ENCODE results near the gene CRIP1.

Gene CRIP1

DNA sequence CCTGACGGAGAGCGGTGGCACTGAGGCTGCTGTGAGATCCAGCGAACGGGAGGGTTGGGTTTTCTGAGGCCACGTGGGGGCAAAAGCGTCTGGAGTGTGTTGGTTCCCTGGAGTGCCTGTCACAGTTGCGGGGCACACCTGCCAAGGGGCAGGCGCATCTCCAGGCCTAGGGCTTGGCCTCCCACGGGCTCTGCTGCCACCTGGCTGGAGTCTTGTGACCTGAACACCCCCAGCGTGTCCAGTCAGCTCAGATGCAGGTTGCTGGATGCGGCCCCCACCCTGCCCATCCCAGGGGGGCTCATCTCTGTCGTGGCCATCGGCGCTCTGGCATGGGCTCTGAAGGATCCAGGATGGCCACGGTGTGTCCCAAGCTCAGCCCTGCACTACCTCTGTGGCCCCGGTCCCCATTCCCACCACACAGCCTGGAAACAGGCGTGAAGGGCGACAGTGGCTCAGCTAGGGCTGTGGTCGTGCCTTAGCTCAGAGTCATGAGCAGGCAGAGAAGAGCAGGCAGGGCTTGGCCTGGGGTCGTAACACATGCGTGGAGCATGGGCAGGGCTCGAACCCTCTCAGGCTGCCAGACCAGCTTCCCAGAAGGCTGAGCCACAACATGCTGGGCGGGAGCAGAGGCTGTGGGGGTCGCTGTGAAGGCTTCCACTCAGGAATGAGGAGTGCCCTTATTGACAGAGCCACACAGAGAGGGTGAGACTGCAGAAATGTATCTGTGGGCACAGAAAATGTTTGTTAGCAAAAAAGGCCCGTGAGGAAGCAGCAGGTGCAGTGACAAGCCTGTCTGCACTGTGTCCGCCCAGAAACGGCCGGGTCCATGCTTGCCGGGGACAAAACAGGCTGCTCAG, 35.6 kb upstream of the CRIP1 start:
- H3K4me3 ChIP-seq (ENCODE audit: control insufficient read depth, low read depth, low read length), result no peak overlapping the region
- DNase-seq (ENCODE audit: low read depth), result no peak
- TF ChIP-seq, protein P1, sequence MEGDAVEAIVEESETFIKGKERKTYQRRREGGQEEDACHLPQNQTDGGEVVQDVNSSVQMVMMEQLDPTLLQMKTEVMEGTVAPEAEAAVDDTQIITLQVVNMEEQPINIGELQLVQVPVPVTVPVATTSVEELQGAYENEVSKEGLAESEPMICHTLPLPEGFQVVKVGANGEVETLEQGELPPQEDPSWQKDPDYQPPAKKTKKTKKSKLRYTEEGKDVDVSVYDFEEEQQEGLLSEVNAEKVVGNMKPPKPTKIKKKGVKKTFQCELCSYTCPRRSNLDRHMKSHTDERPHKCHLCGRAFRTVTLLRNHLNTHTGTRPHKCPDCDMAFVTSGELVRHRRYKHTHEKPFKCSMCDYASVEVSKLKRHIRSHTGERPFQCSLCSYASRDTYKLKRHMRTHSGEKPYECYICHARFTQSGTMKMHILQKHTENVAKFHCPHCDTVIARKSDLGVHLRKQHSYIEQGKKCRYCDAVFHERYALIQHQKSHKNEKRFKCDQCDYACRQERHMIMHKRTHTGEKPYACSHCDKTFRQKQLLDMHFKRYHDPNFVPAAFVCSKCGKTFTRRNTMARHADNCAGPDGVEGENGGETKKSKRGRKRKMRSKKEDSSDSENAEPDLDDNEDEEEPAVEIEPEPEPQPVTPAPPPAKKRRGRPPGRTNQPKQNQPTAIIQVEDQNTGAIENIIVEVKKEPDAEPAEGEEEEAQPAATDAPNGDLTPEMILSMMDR (IDR thresholded peaks at IDR 0.05; ENCODE audit: control insufficient read depth, insufficient read depth, low read depth, low read length, missing control alignments), result no peak

DNA sequence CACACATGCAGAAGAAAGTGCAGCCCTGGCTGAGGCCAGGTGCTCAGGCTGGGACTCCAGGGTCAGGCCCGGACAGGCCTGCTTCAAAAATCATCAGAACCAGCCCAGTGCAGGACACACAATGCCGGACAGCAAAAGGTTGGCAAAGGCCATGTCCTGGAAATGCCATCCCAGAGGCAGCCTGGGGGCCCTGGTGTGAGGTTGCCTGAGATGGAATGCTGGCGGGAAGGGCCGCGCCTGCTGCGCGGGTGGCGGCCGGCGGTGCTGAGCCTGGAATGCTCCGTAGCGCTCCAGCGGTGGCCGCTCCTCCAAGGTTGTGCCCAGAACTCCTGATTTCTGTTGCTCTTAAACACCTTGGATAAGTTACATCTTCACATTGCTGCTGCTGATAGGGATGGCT, 33.7 kb upstream of the CRIP1 start:
- TF ChIP-seq, protein P1 (IDR thresholded peaks at IDR 0.05; ENCODE audit: control insufficient read depth, insufficient read depth, low read depth, low read length, missing control alignments), result no peak
- DNase-seq (ENCODE audit: low read depth), result no peak
- H3K4me3 ChIP-seq (ENCODE audit: control insufficient read depth, low read depth, low read length), result no peak overlapping the region

DNA sequence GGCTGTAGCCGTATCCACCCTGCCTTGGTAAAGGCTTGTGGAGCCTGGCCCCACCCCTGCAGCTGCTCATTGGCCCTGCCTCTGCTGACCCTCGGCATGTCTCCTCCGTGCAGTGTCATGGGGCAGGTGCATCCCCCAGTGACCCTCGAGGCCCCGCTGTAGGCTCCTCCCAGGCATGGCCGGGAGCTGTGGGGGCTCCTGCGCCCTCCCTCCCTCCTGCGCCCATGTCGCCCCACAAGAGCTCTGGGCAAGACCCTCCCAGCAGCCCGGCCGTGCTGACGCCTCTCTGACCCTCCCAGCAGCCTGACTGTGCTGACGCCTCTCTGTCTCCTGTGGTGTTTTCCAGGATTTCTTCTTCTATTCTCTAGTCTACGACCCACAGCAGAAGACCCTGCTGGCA, 32.8 kb upstream of the CRIP1 start:
- TF ChIP-seq, protein P1 (IDR thresholded peaks at IDR 0.05; ENCODE audit: control insufficient read depth, insufficient read depth, low read depth, low read length, missing control alignments), result no peak
- no peak for DNase-seq (ENCODE audit: low read depth)

DNA sequence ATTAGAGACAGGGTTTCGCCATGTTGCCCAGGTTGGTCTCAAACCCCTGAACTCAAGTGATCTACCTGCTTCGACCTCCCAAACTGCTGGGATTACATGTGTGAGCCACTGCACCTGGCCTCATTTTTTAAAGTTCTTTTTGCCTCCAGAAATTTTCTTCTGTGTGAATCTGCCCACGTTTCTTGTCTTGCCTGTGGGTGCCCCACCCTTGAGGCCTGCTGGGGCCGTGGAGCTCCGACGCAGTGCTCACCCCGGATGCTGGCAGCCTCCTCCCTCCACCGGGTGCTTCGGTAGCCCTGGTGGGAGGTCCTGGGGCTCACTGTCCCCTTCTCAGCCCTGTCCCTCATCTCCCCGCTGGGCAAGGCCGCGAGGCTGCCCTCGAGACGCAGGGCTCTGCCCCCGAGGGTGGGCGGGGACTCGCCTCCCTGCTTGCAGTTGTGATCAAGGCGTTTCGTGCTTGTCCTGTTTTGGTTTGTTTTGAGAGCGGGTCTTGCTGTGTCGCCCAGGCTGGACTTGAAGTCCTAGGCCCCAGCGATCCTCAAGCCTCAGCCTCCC, 31.5 kb upstream of the CRIP1 start:
- no peak overlapping the region for H3K4me3 ChIP-seq (ENCODE audit: control insufficient read depth, low read depth, low read length)
- no peak for DNase-seq (ENCODE audit: low read depth)
- TF ChIP-seq, protein P1 (IDR thresholded peaks at IDR 0.05; ENCODE audit: control insufficient read depth, insufficient read depth, low read depth, low read length, missing control alignments), result no peak

More for the DNA sequence above, 32.8 kb upstream of the CRIP1 start:
- no peak overlapping the region for H3K4me3 ChIP-seq (ENCODE audit: control insufficient read depth, low read depth, low read length)

DNA sequence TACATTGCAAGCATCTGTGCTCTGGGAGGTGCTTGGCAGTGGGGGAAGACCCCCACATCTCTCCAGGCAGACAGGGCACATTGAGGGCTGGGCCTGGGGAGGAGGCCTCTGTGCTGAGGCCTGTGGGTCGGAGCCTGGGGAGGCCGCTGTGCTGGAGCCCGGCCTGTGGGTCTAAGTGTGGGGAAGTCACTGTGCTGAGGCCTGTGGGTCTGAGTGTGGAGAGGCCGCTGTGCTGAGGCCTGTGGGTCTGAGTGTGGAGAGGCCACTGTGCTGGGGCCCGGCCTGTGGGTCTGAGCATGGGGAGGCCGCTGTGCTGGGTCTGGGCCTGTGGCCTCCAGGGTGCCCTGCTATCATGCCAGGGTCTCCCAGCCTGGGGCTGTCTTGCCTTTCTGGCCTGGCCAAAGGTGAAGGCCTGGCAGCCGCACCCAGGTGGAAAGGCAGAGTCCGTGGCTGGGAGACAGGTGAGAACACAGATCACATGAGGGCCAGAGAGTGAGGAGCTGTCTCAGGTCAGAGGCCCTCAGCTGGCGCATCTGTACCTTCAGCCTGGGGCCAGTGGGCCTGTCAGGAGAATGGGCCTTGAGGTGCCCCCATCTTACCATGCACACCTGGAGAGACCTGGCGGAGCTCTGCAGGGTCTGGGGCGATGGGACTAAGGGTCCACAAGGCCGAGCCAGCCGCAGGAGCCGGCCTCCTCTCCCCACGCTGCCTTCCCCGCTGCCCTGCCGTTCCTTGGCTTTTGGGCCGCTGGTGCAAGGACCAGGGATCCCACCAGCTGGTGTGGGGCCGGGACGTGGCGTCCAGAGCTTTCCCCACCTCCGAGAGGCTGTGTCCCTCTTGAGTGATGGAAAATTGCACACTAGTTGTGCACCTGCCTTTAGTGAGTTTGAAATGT, 30.7 kb upstream of the CRIP1 start:
- DNase-seq (ENCODE audit: low read depth), result no peak
- TF ChIP-seq, protein P1 (IDR thresholded peaks at IDR 0.05; ENCODE audit: control insufficient read depth, insufficient read depth, low read depth, low read length, missing control alignments), result no peak
- H3K4me3 ChIP-seq (ENCODE audit: control insufficient read depth, low read depth, low read length), result no peak overlapping the region
